ENCODE results near the gene GREB1. TPM values are rescaled to one million over a fixed set of nuclear protein-coding genes. Genes with fewer than 3 reads are reported as not detected.

The GREB1 gene
- total RNA-seq, 4 donors from 2014 or later, result 8.1 to 74.3 (median 26.7) TPM

DNA sequence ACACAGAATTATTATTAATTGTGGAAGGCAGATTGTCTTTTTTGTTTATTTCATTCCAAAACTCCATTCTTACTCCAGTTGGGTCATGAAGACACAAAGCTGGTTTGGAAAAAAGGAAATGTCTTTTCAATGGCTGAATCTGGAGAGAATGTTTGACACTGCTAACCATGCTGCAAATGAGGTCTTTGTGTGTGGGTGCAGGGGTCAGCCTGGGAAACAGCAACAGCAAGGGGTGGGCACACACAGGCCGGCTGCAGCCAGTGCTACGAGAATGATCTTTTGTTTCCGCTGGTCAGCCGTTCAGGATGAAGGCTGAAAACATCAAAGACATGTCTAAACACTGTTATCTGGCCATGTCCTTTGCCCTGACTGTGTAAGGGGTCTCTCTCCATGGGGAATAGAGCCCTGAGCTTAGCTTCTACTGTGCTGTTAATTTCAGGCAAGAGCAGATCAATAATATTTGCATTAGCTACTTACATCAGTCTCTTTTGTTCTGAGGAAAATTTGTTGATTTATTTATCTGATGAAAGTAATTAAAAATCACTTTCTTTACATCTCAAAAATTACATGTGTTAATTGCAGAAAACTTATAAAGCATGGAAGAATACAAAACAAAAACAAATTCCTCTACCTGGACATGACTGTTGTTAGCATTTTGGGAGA, 34.6 kb upstream of the GREB1 start:
- DNase-seq (ENCODE audit: low spot score in 2 of 2), result no peak
- H3K27ac ChIP-seq, result peak overlapping the region; percentile 23 to 79 (median 60)

DNA sequence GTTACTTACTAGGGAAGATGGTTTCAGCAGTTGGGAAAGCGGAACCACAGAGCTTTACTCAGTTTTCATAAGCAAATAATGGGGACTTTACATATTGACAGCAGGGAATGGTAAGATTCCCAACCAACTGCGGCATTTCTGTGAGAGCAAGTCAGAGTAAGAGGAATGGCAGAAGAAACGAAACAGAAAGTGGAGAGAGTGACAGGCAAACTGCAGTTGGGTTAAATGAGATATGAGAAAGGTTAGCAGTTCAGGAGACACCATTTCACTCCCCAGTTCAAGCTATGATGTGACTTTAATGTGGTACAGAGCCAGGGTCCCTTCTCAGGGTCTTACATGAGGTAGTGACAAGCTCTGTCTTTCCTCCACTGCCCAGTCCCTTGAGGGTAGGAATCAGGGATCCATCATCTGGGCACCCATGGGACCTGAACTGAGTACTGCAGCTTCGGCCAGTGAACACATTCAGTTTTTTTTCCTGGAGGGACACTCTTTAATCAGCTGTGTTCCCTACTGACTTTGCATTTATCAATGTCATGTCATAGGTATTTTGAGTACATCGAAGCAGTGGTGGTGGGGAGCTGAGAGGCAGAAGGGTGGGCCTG, 33.0 kb upstream of the GREB1 start:
- 89 to 91% methylated on average over 5 of the region's 5 CpGs for WGBS, 2 donors
- Histone ChIP-seq H3K4me3 (no peak overlapping the region), H3K9me3 (peaks cover 0 to 8% (median 0%) of the 10 kb centered on the region in 4 donors), H3K27me3 (no peaks in the 10 kb centered on the region), H3K27ac (peak overlapping the region in 1 of 4 donors; percentile 42), H3K4me1 (peaks cover 0 to 31% (median 15%) of the 10 kb centered on the region in 4 donors), H3K36me3 (no peaks in the 10 kb centered on the region)
- no peak for DNase-seq (ENCODE audit: low spot score in 2 of 2)
- TF ChIP-seq POLR2A (IDR thresholded peaks at IDR 0.05) (no peak), EP300 (IDR thresholded peaks at IDR 0.05) (no peak)
- TF ChIP-seq, protein P1, sequence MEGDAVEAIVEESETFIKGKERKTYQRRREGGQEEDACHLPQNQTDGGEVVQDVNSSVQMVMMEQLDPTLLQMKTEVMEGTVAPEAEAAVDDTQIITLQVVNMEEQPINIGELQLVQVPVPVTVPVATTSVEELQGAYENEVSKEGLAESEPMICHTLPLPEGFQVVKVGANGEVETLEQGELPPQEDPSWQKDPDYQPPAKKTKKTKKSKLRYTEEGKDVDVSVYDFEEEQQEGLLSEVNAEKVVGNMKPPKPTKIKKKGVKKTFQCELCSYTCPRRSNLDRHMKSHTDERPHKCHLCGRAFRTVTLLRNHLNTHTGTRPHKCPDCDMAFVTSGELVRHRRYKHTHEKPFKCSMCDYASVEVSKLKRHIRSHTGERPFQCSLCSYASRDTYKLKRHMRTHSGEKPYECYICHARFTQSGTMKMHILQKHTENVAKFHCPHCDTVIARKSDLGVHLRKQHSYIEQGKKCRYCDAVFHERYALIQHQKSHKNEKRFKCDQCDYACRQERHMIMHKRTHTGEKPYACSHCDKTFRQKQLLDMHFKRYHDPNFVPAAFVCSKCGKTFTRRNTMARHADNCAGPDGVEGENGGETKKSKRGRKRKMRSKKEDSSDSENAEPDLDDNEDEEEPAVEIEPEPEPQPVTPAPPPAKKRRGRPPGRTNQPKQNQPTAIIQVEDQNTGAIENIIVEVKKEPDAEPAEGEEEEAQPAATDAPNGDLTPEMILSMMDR (IDR thresholded peaks at IDR 0.05), result no peak

More for the DNA sequence above, 34.6 kb upstream of the GREB1 start:
- peaks cover 0 to 32% (median 15%) of the 10 kb centered on the region in 4 donors for H3K4me1 ChIP-seq
- no peak overlapping the region for H3K4me3 ChIP-seq
- no peaks in the 10 kb centered on the region for H3K36me3 ChIP-seq
- 17 to 37% methylated on average over 4 of the region's 4 CpGs for WGBS, 2 donors
- H3K9me3 ChIP-seq, result peaks cover 0 to 8% (median 0%) of the 10 kb centered on the region in 4 donors
- H3K27me3 ChIP-seq, result no peaks in the 10 kb centered on the region
- peak in 1 of 2 donors; percentile 4 for TF ChIP-seq EP300 (IDR thresholded peaks at IDR 0.05)
- TF ChIP-seq, protein P1 (IDR thresholded peaks at IDR 0.05), result no peak

- Histone ChIP-seq H3K9me3 (peaks cover 0 to 8% (median 0%) of the 10 kb centered on the region in 4 donors), H3K4me3 (no peak overlapping the region), H3K4me1 (peaks cover 0 to 36% (median 12%) of the 10 kb centered on the region in 4 donors), H3K27ac (no peak overlapping the region), H3K36me3 (no peaks in the 10 kb centered on the region), H3K27me3 (no peaks in the 10 kb centered on the region)
- TF ChIP-seq, protein P1 (IDR thresholded peaks at IDR 0.05), result no peak
- TF ChIP-seq POLR2A (IDR thresholded peaks at IDR 0.05) (no peak), EP300 (IDR thresholded peaks at IDR 0.05) (no peak)
- 78 to 82% methylated on average over 4 of the region's 4 CpGs for WGBS, 2 donors
- DNase-seq (ENCODE audit: low spot score in 2 of 2), result no peak
Measured at GRCh38 chr2:11502740-11503292, 31.0 kb upstream of the GREB1 start.

DNA sequence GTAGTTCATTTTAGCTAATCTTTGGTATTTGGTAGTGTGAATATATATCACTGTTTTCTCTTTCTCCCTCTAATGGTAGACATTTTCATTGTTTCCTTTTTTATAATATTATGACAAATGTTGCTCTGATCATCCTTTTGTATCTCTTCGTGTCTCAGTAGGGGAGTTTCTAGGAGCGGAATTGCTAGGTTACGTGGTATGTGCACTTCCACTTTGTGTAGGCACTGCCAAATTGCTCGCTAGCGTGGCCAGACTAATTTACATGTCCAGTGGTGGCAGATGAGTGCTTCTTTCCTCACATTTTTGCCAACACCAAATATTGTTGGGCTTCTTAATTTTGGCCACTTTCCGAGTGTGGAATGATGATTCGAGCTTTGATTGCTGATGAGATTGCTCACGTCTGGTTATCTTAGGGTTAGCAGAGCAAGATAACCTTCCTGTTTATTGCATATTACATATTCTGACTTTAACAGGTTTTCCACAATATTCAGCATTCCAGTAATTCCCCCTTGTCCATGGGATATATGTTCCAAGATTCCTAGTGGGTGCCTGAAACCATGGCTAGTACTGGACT, 30.4 kb upstream of the GREB1 start:
- 68 to 70% methylated on average over 8 of the region's 8 CpGs for WGBS, 2 donors
- peaks cover 0 to 8% (median 0%) of the 10 kb centered on the region in 4 donors for H3K9me3 ChIP-seq
- TF ChIP-seq, protein P1 (IDR thresholded peaks at IDR 0.05), result no peak
- TF ChIP-seq EP300 (IDR thresholded peaks at IDR 0.05) (no peak), POLR2A (IDR thresholded peaks at IDR 0.05) (no peak)
- no peaks in the 10 kb centered on the region for H3K27me3 ChIP-seq
- no peak for DNase-seq (ENCODE audit: low spot score in 2 of 2)
- no peak overlapping the region for H3K27ac ChIP-seq
- no peaks in the 10 kb centered on the region for H3K36me3 ChIP-seq
- H3K4me3 ChIP-seq, result no peak overlapping the region
- H3K4me1 ChIP-seq, result peaks cover 0 to 37% (median 9%) of the 10 kb centered on the region in 4 donors

Measured in tibial nerve (tissue), 4 donors.